NCI-H774 (cell line): ENCODE data around the gene NDUFB8.
"Not testable (repeated sequence)": the region's sequence is repeated elsewhere in the genome, so short reads cannot be mapped to it uniquely, and the experiment has no call there.

Experiments used
- DNase-seq: peaks from one replicate; lab custom pipeline; 2025; lab: John Stamatoyannopoulos, UW

The NDUFB8 gene

DNA sequence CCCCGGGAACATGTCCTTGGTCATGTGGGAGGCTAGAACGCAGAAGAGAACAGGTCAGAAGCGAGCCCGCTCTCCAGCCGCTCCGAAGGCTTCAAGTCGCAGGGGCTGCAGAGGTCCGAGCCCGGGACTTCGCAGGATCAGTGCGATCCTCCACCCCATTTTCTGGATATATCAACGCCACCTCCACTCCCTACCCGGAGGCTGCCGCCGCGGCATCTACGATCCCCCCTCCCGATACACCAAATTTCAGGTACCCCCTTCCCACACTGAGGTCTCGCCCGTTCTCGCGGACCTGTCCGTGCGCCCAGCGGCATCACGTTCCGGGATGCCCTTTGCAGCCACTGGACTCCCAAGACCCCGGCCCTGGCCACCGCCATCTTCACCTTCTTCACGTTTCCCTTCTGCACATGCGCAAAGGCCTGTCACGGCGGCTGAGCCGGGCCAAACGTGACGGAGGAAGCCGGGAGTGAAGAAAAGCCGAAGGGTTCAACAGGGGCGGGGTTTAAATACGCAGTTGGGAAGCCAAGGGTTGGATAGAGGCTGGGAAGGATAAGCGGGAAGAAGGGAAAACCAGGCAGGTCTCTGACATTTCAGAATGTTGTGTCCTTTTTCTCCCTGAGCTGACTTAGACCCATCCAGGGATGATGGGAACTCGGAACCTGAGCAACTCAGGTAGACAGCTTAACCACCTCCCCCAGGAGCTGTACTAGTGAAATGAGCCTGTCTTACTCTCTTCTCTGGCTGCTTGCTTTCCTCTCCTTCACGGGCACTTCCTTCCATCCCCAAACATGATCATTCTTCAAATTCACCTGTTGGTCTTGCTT is at the start of gene NDUFB8:
Gene NDUFB8 (minus strand): TSS at position 397 of the 824 bp plus-strand sequence. CDS start 20 bp downstream, at position 377.
- peak; percentile 46 for DNase-seq

GRCh38 chr10:100576282-100576635 is 46.6 kb upstream of the NDUFB8 start:
- no peak for DNase-seq

GRCh38 chr10:100575585-100576281 is 46.1 kb upstream of the NDUFB8 start:
- no peak for DNase-seq

GRCh38 chr10:100575146-100575545 is 45.5 kb upstream of the NDUFB8 start:
- not testable (repeated sequence) for DNase-seq

GRCh38 chr10:100571084-100571856 is 41.6 kb upstream of the NDUFB8 start:
- DNase-seq: no peak

- no peak for DNase-seq
These were observed 40.8 kb upstream of the NDUFB8 start for GRCh38 chr10:100570506-100570905.

DNA sequence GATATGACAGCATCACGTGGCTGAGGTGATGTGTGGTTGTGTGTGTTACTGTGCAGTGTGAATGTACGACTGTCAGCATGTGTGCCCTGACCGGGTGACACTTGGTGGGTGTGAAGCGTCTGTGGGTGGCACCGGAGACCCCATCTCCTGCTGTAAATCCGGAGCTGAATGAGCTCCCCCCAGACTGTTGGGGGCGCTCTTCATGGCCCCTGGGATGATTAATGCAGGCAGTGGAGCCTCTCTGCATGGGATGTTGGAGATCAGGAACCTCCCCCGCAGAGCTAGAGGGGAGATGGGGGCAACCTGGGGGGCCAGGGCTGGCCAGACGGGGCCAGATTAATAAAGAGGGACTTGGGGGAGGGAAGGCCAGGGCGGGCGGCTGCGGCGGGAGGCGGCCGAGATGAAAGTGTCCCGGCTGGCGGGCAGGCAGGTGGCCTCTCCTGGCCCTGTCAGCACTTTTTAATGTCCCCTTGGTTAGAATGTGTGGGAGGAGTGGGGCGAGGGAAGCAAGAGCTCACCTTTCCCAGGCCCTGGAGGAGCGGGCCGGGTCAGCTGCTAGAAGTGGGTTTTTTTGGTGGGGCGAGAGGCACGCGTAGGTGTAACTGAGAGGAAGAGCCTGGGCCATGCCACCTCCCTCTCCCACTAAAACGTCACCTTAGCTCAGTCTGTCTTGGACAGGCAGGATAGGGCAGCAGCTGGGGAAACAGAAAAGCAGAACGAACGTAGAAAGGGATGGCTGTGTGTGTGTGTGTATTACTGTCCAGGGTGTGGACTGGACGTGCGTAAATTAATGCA is 40.2 kb upstream of the NDUFB8 start:
- peak; percentile 3 for DNase-seq

- DNase-seq: no peak
These were observed 39.2 kb upstream of the NDUFB8 start for GRCh38 chr10:100568912-100569311.

DNA sequence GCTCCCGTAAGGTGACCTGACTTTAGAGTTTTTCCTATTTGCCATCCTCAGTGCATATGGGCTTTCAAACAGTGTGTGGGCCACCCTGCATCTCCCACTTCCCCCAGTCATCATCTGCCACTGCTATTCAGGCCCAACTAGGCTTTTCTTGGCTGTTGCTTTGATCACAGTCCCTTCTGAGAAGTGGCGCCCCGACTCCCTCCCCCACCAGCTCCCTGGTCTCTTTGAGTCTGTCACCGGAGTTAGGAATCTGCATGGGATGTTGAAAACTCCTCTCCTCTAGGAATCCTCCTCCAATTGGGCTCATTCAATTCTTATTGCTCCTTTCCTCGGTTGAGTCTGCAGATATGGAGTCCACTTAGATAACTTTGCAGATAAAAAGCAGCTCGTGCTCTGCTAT is 38.2 kb upstream of the NDUFB8 start:
- no peak for DNase-seq

DNA sequence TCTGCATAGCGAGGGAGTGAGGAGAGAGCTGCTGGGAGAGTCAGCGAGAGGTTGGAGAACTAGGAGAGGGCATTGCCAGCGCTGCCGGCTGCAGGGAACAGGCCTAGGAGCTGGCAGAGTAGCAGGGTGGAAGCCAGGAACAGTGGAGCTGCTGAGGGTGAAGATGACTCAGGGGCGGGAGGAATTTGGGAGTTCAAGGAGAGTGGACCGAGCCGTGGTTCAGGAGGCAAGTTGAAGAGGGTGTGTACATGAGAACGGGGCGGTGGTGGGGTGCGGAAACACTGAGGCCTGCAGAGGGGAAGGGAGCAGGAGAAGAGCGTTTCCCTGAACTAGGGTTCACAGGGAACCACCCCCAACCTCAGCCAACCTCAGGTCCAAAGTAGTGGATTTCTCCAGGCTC is 37.6 kb upstream of the NDUFB8 start:
- DNase-seq: no peak

DNA sequence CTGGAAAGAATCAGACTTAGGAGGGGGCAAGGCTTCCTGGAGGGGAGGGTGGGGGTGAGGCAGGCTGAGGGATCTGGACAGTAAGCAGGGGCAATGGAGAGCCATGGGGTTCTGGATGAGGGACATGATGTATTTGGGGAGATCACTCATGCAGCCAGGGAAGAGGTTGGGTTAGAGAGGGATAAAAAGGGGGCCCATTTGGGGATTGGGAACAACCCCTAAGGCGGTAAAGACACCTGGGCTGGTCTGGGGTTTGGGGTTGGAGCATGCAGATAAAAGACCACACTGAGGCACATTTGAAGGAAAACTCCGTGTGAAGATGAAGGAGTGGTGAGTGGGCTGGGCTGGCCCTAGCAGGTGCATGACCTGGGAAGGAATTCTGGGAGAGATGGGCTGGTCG is 36.9 kb upstream of the NDUFB8 start:
- DNase-seq: no peak

- no peak for DNase-seq
These were observed 35.7 kb upstream of the NDUFB8 start for GRCh38 chr10:100565206-100565985.

DNA sequence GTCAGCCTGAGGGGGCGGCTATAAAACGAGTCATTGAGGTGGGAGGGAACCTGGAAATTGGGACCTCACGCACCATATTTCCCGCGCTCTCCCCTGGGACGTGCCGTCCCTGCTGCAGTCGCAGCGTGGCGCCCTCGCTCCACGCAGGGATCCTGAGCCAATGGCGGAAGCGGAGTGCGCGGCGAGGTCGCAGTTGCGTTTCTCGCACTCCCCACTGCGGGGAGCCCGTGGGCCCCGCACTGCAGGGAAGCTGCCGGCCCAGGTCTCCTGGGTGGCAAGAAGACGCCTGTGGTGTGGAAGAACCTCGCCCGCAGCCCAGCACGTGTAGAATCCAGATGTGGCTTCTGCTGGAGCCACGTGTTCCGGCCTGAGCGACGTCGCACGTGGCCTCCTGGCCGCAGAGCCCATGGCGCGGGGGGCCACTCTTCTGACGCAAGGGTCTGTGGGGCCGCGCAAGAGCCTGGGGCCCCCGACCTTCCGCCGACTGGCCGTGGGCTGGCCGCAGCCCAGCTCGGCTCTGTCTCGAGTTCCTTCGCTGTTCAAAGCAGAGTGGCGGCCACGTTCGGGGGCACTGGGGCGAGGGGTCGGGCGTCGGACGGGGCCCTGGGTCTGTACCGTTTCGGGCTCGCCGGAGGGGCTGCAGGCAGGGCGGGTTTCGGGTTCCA is 32.5 kb upstream of the NDUFB8 start:
- DNase-seq: no peak

DNA sequence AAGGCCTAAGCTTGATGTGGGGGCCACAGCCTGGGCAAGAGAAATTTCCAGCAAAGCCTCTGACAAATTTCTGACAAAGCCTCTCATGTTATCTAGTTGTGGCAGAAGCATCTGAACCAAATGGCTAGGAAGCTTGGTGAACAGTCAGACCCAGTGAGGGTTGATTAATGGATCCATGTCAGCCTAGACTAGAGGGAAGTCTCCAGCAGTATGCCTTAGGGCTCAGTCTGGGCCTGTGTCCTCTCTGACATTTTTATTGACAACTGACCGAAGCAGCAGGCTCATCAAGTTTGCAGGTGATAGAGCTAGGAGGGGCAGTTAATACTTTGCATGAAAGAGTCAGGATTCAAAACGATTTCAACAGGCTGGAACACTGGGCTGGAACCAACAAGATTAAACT is 31.3 kb upstream of the NDUFB8 start:
- DNase-seq: no peak

- DNase-seq: no peak
These were observed 30.6 kb upstream of the NDUFB8 start for GRCh38 chr10:100560248-100560647.

GRCh38 chr10:100554902-100555301 is 25.2 kb upstream of the NDUFB8 start:
- DNase-seq: no peak

GRCh38 chr10:100553929-100554328 is 24.3 kb upstream of the NDUFB8 start:
- DNase-seq: no peak

- no peak for DNase-seq
These were observed 22.1 kb upstream of the NDUFB8 start for GRCh38 chr10:100551738-100552137.

GRCh38 chr10:100551196-100551595 is 21.5 kb upstream of the NDUFB8 start:
- no peak for DNase-seq

DNA sequence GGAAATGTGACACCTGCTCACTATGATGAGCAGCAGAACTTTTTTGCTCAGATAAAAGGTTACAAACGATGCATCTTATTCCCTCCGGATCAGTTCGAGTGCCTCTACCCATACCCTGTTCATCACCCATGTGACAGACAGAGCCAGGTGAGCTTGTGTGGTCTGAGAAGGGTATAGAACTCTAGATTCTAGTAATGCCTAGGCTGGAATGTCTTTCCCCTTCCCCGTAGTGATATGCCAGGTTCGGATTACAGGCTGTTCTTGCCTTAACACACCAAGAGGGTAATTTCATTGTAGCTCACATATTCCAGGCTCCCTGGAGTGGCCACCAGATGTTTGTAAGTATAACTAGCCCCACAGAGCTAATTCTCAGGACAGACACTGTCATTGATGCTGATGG is 15.3 kb upstream of the NDUFB8 start:
- DNase-seq: no peak

GRCh38 chr10:100537475-100537874 is 7.8 kb upstream of the NDUFB8 start:
- DNase-seq: no peak
